Activated CD4-positive, CD25-positive, alpha-beta regulatory T cell treated with anti-CD3 and anti-CD28 coated beads, Interleukin-2, amount 50 U/mL, for 72 hours (primary cell): Measurements from ENCODE around the gene MRGPRF.
A peak's percentile ranks its signal among the peaks of the same experiment; 100 is the strongest.

Experiments
- DNase-seq: peaks from one replicate; pipeline ENCODE4 v3.0.0; 2021

Gene MRGPRF

DNA sequence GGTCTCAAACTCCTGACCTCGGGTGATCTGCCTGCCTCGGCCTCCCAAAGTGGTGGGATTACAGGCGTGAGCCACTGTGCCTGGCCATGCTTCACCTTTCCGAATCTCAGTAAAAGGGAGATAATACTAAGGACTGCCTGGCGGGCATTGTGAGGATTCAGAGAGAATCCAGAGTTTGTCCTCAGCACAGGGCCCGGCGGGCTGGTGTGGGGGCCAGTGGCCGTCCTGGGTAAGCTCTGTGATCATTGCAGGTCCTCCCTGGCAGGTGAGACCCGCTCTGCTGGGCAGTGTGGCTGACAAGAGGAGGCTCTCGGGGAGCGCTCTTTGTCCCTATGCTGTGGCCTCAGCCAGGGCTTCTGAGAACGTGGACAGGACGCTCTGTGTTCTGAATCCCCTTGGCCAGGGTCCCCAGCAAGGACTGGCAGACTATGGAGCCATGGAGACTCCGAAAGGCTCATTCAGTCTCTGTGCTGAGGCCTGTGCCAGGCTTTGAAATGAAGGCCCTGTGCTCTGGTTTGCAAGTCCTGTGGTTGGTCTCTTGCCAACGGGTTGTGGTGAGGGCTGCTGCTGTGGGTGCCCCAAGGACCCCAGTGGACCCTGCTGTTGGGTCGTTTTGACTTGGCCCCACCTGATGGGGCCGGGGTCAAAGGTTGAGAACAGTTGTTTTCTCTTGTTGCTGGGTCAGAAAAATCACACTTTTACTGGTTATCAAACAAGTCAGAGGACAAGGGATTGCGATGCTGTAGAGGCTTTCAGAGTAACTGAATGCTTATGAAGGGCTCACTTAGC lies 37.7 kb upstream of the MRGPRF start:
- no peak for DNase-seq

- no peak for DNase-seq
These were observed 36.4 kb upstream of the MRGPRF start for GRCh38 chr11:69049490-69049867.

DNA sequence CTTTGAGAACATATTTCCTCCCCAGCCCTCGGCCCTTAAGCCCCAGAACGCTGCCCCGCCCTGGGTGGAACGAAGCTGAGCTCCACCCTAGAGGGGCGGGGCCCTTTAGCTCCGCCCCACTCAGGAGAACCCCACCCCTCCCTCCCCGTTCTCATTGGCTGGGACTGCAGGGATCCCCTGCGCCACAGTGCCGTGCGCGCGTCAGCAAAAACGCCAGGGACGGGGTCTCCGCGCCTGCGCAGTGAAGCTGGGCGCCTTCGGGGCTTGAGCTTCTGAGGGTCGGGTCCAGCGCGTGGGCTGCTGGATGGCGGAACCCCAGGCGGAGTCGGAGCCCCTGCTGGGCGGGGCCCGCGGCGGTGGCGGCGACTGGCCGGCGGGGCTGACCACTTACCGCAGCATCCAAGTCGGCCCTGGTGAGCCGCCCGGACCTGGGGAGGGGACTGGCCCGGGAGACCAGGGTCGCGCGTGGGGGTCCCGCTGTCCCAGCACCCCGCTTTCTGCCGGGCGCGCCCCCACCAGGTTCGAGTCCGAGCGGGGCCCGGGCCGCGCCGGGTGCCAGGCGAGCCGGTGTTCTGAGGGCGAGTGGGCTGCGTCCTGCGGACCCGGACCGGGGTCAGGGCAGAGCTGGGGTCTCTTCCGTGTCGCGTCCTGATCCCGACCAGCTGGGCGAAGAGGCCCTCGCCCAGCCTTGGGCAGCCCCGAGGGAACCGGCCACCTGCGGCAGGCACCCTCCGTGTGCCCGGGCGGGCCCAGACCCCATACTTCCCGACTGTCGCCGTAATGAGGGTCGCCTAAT lies 35.8 kb upstream of the MRGPRF start, which contains the start of gene TPCN2:
TPCN2 (plus strand) TSS at position 239 of the 796 bp plus-strand sequence; CDS start at position 305, 66 bp downstream.
- peak; percentile 88 for DNase-seq

- DNase-seq: no peak
These were observed 35.1 kb upstream of the MRGPRF start for GRCh38 chr11:69048031-69048693.

GRCh38 chr11:69044111-69045013 lies 31.3 kb upstream of the MRGPRF start:
- no peak for DNase-seq

DNA sequence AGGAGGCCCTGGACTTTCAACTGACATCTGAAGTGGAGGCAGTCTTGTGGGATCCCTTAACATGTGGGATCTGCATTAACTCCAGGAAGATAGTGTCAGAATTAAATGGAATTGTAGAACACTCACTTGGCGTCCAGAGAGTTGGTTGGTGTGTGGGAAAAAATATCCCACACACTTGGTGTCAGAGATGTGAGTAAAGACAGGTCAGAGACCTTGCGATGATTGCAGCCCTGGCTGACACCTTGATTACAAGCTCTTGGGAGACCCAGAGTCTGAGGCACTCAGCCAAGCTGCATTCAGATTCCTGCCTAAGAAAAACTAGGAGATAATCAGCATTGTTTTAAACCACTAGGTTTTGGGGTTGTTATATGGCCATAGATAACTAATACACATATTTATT lies 28.5 kb upstream of the MRGPRF start:
- no peak for DNase-seq

DNA sequence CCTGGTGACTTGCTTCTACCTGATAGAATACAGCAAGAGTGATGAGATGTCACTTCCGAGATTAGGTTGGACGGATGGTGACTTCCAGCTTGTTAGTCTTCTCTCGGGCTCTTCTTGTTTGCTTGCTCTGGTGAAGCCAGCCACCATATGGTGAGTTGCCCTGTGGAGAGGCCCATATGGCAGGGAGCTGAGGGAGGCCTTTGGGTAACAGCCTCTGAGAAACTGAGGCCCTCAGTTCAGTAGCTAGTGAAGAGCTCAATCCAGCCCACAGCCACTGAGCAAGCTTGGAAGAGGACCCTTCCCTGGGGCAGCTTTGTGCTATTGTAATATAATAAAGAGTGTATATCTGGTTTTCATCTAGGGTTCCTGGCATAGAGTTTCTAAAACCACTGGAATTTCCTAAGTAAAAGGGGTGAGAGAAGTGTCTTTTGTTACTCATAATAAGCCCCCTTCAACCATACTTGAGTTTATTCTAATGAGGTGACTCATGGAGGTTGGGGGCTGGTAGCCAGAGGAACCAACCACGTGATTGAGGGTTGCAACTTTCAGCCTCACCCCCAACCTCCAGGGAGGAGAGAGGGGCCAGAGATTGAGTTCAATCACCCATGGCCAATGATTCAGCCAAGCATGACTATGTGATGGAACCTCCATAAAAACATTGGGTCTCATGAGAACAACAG lies 27.7 kb upstream of the MRGPRF start:
- DNase-seq: no peak

DNA sequence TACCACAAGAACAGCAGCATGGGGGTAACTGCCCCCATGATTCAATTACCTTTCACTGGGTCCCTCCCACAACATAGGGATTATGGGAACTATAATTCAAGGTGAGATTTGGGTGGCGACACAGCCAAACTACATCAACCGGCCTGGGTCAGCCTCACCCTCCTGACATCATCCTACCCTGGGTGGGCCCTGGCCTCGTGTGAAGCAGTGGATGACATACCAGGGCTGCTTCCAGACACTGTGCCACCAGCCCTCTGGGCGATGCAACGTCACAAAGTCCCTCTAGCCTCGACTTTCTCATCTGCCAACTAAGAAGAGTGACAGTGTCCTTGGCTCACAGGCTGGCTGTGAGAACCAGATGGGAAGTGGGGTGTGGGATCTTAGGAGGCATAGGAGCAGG lies 27.0 kb upstream of the MRGPRF start:
- no peak for DNase-seq

- no peak for DNase-seq
These were observed 26.5 kb upstream of the MRGPRF start for GRCh38 chr11:69039501-69039900.

GRCh38 chr11:69037544-69037943 lies 24.5 kb upstream of the MRGPRF start:
- DNase-seq: no peak

GRCh38 chr11:69037074-69037473 lies 24.0 kb upstream of the MRGPRF start:
- DNase-seq: no peak

- no peak for DNase-seq
These were observed 22.9 kb upstream of the MRGPRF start for GRCh38 chr11:69035946-69036340.

DNA sequence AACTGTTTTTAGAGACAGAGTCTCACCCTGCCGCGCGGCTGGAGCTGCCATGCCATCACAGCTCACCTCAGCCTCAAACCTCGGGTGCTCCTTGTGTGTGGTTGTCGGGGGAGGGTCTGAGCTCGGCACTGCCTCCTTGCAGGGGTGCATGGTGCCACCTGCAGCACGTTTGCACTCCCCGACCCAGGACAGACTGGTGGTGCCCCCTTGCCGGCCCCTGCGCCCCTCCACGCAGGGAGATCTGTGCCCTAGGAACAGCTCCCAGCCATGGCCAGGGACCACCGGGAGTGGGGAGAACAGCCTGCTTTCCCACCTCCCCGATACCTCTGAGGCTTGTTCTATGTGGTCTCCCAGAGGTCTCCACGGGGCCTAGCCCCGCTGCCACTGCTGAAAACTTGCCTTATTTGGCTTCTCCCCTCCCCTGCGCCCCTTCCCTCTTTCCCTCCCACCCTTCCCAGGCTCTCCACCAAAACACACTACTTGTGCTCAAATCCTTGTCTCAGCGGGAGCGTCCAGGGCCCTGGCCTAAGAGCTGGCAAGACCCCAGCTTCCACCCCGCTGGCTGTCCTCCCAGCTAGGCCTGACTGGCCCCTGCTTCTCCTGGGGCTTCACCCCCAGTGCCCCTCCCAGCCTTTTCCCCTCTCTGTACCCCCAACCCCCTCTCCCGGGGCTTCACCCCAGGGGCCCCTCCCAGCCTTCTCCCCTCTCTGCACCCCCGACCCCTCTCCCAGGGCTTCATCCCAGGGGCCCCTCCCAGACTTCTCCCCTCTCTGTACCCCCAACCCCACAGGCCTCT lies 22.3 kb upstream of the MRGPRF start:
- no peak for DNase-seq

DNA sequence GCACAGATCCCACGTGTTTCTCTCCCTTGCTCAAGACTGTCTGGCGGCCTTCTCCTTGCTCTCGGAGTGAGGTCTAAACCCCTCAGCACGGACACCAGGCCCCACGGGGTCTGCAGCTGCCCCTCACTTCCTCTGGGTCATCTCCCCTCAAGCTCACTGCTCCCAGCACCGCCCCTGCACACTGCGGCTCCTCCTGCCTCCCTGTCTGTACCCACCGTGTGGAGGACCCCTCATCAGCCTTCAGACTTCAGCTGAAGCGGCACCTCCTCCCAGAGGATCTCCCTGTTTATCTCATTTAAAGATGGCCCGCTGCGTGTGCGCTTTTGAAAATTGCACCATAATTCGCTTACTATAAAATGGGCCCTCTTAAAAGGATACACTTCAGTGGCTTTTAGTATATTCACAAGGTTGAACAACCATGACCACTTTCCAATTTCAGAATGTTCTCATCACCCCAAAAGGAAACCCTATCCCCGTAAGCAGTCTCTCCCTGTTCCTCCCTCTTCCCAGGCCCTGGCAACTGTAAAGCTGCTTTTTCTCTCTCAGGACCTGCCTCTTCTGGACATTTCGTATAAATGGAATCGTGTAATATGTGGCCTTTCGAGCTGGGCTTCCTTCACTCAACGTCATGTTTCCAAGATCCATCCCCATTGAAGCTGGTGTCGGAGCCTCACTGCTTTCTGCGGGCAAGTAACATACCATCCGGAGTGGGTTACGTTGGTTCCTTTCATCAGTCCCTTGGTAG lies 21.2 kb upstream of the MRGPRF start:
- no peak for DNase-seq

DNA sequence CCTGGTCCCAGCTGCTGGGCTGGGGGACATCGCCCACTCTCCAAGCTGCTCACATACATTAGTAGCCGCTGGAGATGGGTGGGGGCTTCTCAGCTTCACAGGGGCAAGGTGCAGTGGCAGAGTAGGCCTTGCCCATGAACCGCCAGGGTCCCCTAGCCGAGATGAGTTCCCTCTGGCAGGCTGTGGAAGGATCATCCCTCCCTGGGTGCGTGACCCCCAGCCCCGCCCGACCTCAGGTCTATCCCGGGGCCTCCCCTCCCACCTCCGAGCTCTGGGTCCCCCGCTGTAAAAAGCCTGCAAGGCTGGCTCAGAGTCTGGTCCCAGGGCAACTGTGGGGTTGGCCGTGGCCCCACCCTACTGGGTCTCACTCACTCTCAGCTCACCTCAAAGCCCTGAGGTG lies 20.4 kb upstream of the MRGPRF start:
- DNase-seq: no peak

DNA sequence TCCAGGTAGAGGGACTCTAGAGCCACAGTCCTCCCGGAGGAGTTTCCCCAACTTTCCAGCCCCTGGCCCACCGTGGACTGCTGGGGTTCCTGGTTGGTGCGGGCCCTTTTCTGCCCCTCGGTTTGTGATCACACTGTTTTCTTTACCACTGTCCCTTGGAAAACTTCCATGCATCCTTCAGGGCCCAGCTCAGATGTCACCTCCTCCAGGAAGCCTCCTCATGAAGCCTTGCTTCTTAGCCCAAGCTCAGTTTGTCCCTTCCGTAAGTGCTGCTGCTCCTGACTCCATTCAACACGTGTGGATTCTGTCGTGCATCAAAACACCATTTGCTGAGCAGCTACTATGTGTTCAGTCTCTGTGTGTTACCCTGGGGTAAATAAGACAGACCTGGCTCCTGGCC lies 19.8 kb upstream of the MRGPRF start:
- no peak for DNase-seq

GRCh38 chr11:69030301-69030700 lies 17.3 kb upstream of the MRGPRF start:
- DNase-seq: no peak

- no peak for DNase-seq
These were observed 14.8 kb upstream of the MRGPRF start for GRCh38 chr11:69027704-69028372.

GRCh38 chr11:69024509-69024908 lies 11.5 kb upstream of the MRGPRF start:
- no peak for DNase-seq

DNA sequence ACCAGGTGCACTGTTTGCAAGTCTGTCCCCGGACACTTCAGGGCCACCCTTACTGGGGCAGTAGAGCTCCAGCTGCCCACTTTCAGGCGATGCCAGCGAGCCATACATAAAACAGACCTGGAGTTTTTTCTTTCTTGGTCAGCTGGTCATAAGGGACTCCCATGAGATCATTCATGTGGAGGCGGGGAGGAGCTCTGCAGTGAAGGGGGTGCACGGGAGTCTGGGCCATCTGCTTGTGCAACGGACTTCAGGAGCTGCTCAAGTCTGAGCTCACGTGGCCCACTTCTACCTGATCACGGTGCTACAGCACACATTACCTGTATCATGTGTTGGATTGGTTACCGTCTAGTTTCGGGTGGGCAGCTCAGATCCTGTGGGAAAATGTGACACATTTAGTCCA lies 9.2 kb upstream of the MRGPRF start:
- DNase-seq: no peak
